Smooth muscle cell (in vitro differentiated cells): ENCODE results near the gene HM13. TPM values are rescaled to one million over a fixed set of nuclear protein-coding genes. Genes with fewer than 3 reads are reported as not detected.

Experiments
- DNase-seq: peaks from one replicate; lab custom pipeline; 2025; ENCODE audit not compliant: unreplicated experiment; lab: John Stamatoyannopoulos, UW
- H2AFZ ChIP-seq: fragments of 200-600 bp; sonication (generic); 2 replicates; pipeline ENCODE4 v1.6.0; 2016; ENCODE audit warnings: antibody characterized with exemption, low read depth, mild to moderate bottlenecking
- H3F3A ChIP-seq: fragments of 200-600 bp; sonication (generic); 2 replicates; pipeline ENCODE4 v1.6.0; 2017; ENCODE audit warnings: antibody characterized with exemption, low read depth
- H3K27ac ChIP-seq: fragments of 200-600 bp; sonication (generic); 2 replicates; pipeline ENCODE4 v1.5.1; 2016; ENCODE audit warnings: low read depth, mild to moderate bottlenecking
- H3K27me3 ChIP-seq: fragments of 200-600 bp; sonication (generic); 2 replicates; pipeline ENCODE4 v1.6.1; 2016; ENCODE audit warnings: low read depth, mild to moderate bottlenecking
- H3K36me3 ChIP-seq: fragments of 200-600 bp; sonication (generic); 2 replicates; pipeline ENCODE4 v1.5.1; 2016; ENCODE audit warnings: low read depth
- H3K4me1 ChIP-seq: fragments of 200-600 bp; sonication (generic); 2 replicates; pipeline ENCODE4 v1.5.1; 2016; ENCODE audit warnings: low read depth
- H3K4me2 ChIP-seq: fragments of 200-600 bp; sonication (generic); 2 replicates; pipeline ENCODE4 v1.6.0; 2016; ENCODE audit warnings: mild to moderate bottlenecking
- H3K4me3 ChIP-seq: fragments of 200-600 bp; sonication (generic); 2 replicates; pipeline ENCODE4 v1.5.1; 2016; ENCODE audit warnings: mild to moderate bottlenecking
- H3K79me2 ChIP-seq: fragments of 200-600 bp; sonication (generic); 2 replicates; pipeline ENCODE4 v1.6.0; 2016; ENCODE audit warnings: low read depth, mild to moderate bottlenecking
- H3K9ac ChIP-seq: fragments of 200-600 bp; sonication (generic); 2 replicates; pipeline ENCODE4 v1.6.0; 2016; ENCODE audit warnings: low read depth
- H3K9me3 ChIP-seq: fragments of 200-600 bp; sonication (generic); replicated peaks from 2 replicates; pipeline ENCODE4 v1.5.1; 2016; ENCODE audit warnings: low read depth
- H4K20me1 ChIP-seq: fragments of 200-600 bp; sonication (generic); 2 replicates; pipeline ENCODE4 v1.6.0; 2016; ENCODE audit warnings: low read depth
- CTCF ChIP-seq: fragments of 200-600 bp; sonication (generic); IDR thresholded peaks from 2 replicates; pipeline ENCODE4 v1.5.1; 2017; ENCODE audit warnings: borderline replicate concordance, mild to moderate bottlenecking, antibody characterized with exemption; ENCODE audit not compliant: insufficient read depth, poor library complexity, severe bottlenecking
- WGBS: methylation state at CpG from one replicate; pipeline ENCODE4 v1.1.7; 2016; ENCODE audit warnings: low lambda C conversion rate; 5-methylcytosine and 5-hydroxymethylcytosine counted together
- polyA plus RNA-seq: library from polyadenylated mRNA; unstranded; fragments of >200 nt; fragmentation: Nextera tagmentation; extraction: Ambion mirVana; gene quantifications from 2 replicates; pipeline ENCODE4 v1.2.1, GENCODE V29; 2016
- total RNA-seq: library from RNA; depleted of rRNA; stranded (reverse); fragments of >200 nt; gene quantifications from 2 replicates; pipeline ENCODE4 v1.2.3, GENCODE V29; 2014

Gene HM13
- total and polyA plus RNA-seq, 2 experiments from 2014 or later, result 210 to 336 TPM

GRCh38 chr20:31568041-31568731 is 53.9 kb downstream of the HM13 start:
- no peak overlapping the region for H3K9ac ChIP-seq
- no peak for TF ChIP-seq CTCF
- no peak overlapping the region for H3K4me2 ChIP-seq
- H3F3A ChIP-seq, result peaks cover 74% of the 10 kb centered on the region
- H3K27ac ChIP-seq, result peak overlapping the region; percentile 83
- 93% methylated on average over 21 of the region's 21 CpGs for WGBS
- H3K79me2 ChIP-seq, result no peaks in the 10 kb centered on the region
- no peak overlapping the region for H3K4me3 ChIP-seq
- H3K9me3 ChIP-seq, result no peaks in the 10 kb centered on the region
- no peaks in the 10 kb centered on the region for H4K20me1 ChIP-seq
- no peaks in the 10 kb centered on the region for H3K36me3 ChIP-seq
- no peak overlapping the region for H2AFZ ChIP-seq
- H3K27me3 ChIP-seq, result no peaks in the 10 kb centered on the region
- H3K4me1 ChIP-seq, result peaks cover 6% of the 10 kb centered on the region
- no peak for DNase-seq

GRCh38 chr20:31568773-31569162 is 54.5 kb downstream of the HM13 start:
- Histone ChIP-seq H3K4me3 (no peak overlapping the region), H3K36me3 (no peaks in the 10 kb centered on the region), H2AFZ (no peak overlapping the region), H3K4me1 (peaks cover 12% of the 10 kb centered on the region), H3K27me3 (no peaks in the 10 kb centered on the region), H3K79me2 (no peaks in the 10 kb centered on the region), H4K20me1 (no peaks in the 10 kb centered on the region), H3F3A (peaks cover 79% of the 10 kb centered on the region), H3K27ac (peak overlapping the region; percentile 83), H3K9ac (no peak overlapping the region), H3K9me3 (no peaks in the 10 kb centered on the region), H3K4me2 (no peak overlapping the region)
- no peak for TF ChIP-seq CTCF
- WGBS, result 88% methylated on average over 5 of the region's 5 CpGs
- DNase-seq, result no peak

GRCh38 chr20:31569163-31570020 is 55.1 kb downstream of the HM13 start:
- 48% methylated on average over 10 of the region's 10 CpGs for WGBS

More at GRCh38 chr20:31569163-31570020, 55.1 kb downstream of the HM13 start:
- no peaks in the 10 kb centered on the region for H3K27me3 ChIP-seq
- peak; percentile 96 for TF ChIP-seq CTCF
- no peak overlapping the region for H3K4me3 ChIP-seq
- DNase-seq, result no peak
- no peak overlapping the region for H2AFZ ChIP-seq
- H3K9me3 ChIP-seq, result no peaks in the 10 kb centered on the region
- peaks cover 18% of the 10 kb centered on the region for H3K4me1 ChIP-seq
- H3K79me2 ChIP-seq, result no peaks in the 10 kb centered on the region
- peak overlapping the region; percentile 5 for H3K9ac ChIP-seq
- H3K27ac ChIP-seq, result peak overlapping the region; percentile 83
- H3F3A ChIP-seq, result peaks cover 79% of the 10 kb centered on the region
- no peaks in the 10 kb centered on the region for H4K20me1 ChIP-seq
- no peaks in the 10 kb centered on the region for H3K36me3 ChIP-seq
- no peak overlapping the region for H3K4me2 ChIP-seq
